K562 (cell line): ENCODE data around the gene FAM222A. TPM values are rescaled to one million over a fixed set of nuclear protein-coding genes. Genes with fewer than 3 reads are reported as not detected.
A peak's percentile ranks its signal among the peaks of the same experiment; 100 is the strongest.

Experiments
- ARID1B ChIP-seq: fragments of 450-650 bp; IDR thresholded peaks from 2 replicates; pipeline ENCODE4 v1.6.1; 2016; ENCODE audit warnings: antibody characterized with exemption, mild to moderate bottlenecking, inconsistent platforms
- ATF1 ChIP-seq, 2 experiments: fragments of 450-650 bp in 1 of 2; IDR thresholded peaks; 2 replicates each; pipeline ENCODE4 v1.6.1; 2016; ENCODE audit warnings: missing compliant biosample characterization in 1 of 2, missing genetic modification characterization in 1 of 2
- CSDE1 ChIP-seq, 2 experiments: fragments of 450-650 bp; IDR thresholded peaks; 2 replicates each; pipeline ENCODE4 v1.6.1; 2016; ENCODE audit warnings: mild to moderate bottlenecking in 1 of 2
- DDX20 ChIP-seq: fragments of 450-650 bp; IDR thresholded peaks from 2 replicates; pipeline ENCODE4 v1.6.1; 2016; ENCODE audit warnings: missing genetic modification characterization, low read depth, mild to moderate bottlenecking, missing compliant biosample characterization, moderate library complexity
- MTF1 ChIP-seq: fragments of 250-450 bp; sonication (Bioruptor Pico); IDR thresholded peaks from 2 replicates; pipeline ENCODE4 v1.9.0; 2021; ENCODE audit warnings: moderate library complexity, mild to moderate bottlenecking, inconsistent platforms, borderline replicate concordance
- NFATC3 ChIP-seq: fragments of 450-650 bp; IDR thresholded peaks from 2 replicates; pipeline ENCODE4 v1.6.1; 2017; ENCODE audit warnings: mild to moderate bottlenecking
- NFYB ChIP-seq: IDR thresholded peaks from 2 replicates; pipeline ENCODE4 v1.6.1; 2011; ENCODE audit warnings: mild to moderate bottlenecking, moderate library complexity; ENCODE audit not compliant: insufficient read length; ENCODE audit errors: extremely low read depth
- PTTG1 ChIP-seq: fragments of 450-650 bp; IDR thresholded peaks from 2 replicates; pipeline ENCODE4 v1.6.1; 2016; ENCODE audit warnings: low read depth, mild to moderate bottlenecking, missing genetic modification characterization, missing compliant biosample characterization
- RBM14 ChIP-seq: fragments of 200-400 bp; formaldehyde crosslinking; IDR thresholded peaks from 2 replicates; pipeline ENCODE4 v1.6.1; 2018; ENCODE audit warnings: low read depth, mild to moderate bottlenecking, low read length, moderate library complexity, borderline replicate concordance; ENCODE audit not compliant: insufficient read depth
- TOE1 ChIP-seq, 2 experiments: fragments of 450-650 bp in 1 of 2; sonication (generic) in 1 of 2; formaldehyde crosslinking in 1 of 2; IDR thresholded peaks; 2 replicates each; pipeline versions ENCODE4 v1.7.1 to v1.8.0; 2016 to 2022; ENCODE audit warnings: borderline replicate concordance in 2 of 2, mild to moderate bottlenecking in 2 of 2, antibody characterized with exemption in 1 of 2, inconsistent platforms in 1 of 2, low read depth in 1 of 2, missing genetic modification reagents in 1 of 2, moderate library complexity in 1 of 2
- polyA plus RNA-seq, 8 experiments: library from polyadenylated mRNA; depleted of rRNA in 4 of 8; stranded (reverse) in 5 of 8; unstranded in 3 of 8; fragments of >200 nt; fragmentation: Nextera tagmentation in 2 of 8; fragmentation: Illumina TruSeq in 1 of 8; extraction: Ambion mirVana in 2 of 8; extraction: Trizol in 1 of 8; gene quantifications; 2 replicates each; pipeline versions ENCODE4 v1.2.1 to v1.2.3, GENCODE V29; 2011 to 2014; ENCODE audit warnings: inconsistent platforms in 1 of 8, missing spikeins in 1 of 8
- total RNA-seq, 7 experiments: library from RNA; depleted of rRNA in 6 of 7; stranded (reverse); fragments of >200 nt in 6 of 7; fragmentation: Illumina TruSeq in 2 of 7; extraction: Trizol in 2 of 7; gene quantifications; 2 replicates each; pipeline versions ENCODE4 v1.2.1 to v1.2.3, GENCODE V29; 2011 to 2021; ENCODE audit warnings: low replicate concordance in 1 of 7
- TF ChIP-seq, protein P1 (sequence below): IDR thresholded peaks from 2 replicates; pipeline ENCODE4 v1.6.1; 2011; ENCODE audit not compliant: insufficient read length; ENCODE audit errors: extremely low read depth
- TF ChIP-seq, protein P2 (sequence below), 2 experiments: IDR thresholded peaks in 1 of 2; conservative IDR thresholded peaks in 1 of 2; 2 replicates each; pipeline ENCODE4 v1.6.1; 2016; ENCODE audit warnings: low read depth in 2 of 2, mild to moderate bottlenecking in 1 of 2, missing compliant biosample characterization in 1 of 2, missing genetic modification characterization in 1 of 2, moderate library complexity in 1 of 2
- TF ChIP-seq, protein P3 (sequence below): fragments of 250-450 bp; sonication (Bioruptor Pico); IDR thresholded peaks from 2 replicates; pipeline ENCODE4 v1.8.0; 2022; ENCODE audit warnings: inconsistent platforms, mild to moderate bottlenecking, moderate library complexity, borderline replicate concordance

FAM222A gene
- total and polyA plus RNA-seq, 9 of the 15 experiments (the other 6 are each of a cell fraction or from before 2014, with no cell fraction given), result 0.03 to 0.36 (median 0.12) TPM; not detected in 1

DNA sequence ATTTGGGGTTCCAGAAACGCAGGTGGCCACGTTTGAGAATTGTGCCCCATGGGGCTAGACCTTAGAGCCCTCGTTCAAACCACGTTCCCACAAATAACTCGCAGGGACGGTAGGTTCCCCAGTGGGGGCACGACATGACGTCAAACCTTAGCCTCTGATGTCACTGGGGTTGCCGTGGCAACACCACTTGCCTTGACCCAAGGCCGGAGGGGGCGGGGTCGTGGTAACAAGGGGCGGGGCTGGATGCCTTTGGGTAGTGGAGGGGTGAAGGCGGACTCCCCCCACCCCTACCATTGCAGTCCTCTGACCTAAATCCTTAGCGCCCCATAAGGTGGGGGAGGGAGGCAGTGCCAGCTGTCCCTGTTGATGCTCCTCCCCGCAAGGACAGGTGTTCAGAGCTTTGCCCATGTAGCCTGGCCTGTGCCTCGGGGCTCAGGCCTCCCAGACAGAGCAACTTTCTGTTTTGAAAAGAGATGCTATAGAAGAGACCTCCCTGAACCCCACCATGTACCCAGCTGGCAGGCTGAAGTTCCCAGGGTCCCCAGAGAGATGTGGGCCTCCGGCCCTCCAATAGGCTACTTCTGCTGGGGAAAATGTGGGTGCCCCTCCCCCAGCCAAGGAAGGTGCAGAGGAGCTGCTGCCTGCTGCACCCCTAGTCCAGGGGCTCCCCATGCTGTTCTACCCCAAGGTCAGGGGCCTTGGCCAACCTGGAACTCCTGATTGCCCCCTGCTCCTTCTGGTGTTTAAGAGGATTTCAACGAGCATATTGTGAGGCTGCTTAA is 1.9 kb downstream of the FAM222A start (continued):
- TF ChIP-seq, protein P1, sequence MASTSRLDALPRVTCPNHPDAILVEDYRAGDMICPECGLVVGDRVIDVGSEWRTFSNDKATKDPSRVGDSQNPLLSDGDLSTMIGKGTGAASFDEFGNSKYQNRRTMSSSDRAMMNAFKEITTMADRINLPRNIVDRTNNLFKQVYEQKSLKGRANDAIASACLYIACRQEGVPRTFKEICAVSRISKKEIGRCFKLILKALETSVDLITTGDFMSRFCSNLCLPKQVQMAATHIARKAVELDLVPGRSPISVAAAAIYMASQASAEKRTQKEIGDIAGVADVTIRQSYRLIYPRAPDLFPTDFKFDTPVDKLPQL, result no peak
- no peak for TF ChIP-seq DDX20 (tag)
- peak in 1 of 2 experiments; percentile 50; a peak in 1 of 4 replicates for TF ChIP-seq CSDE1 (IDR thresholded peaks at IDR 0.05)
- no peak for TF ChIP-seq TOE1 (IDR thresholded peaks at IDR 0.05; ENCODE audit: borderline replicate concordance)
- TF ChIP-seq TOE1 (CRISPR knock-in tag; IDR thresholded peaks at IDR 0.05; ENCODE audit: borderline replicate concordance, low read depth), result no peak
- TF ChIP-seq PTTG1 (tag), result no peak
- no peak for TF ChIP-seq ATF1 (CRISPR knock-in tag; IDR thresholded peaks at IDR 0.05)
- peak; percentile 87 for TF ChIP-seq ATF1 (tag; IDR thresholded peaks at IDR 0.05)
- TF ChIP-seq, protein P2, sequence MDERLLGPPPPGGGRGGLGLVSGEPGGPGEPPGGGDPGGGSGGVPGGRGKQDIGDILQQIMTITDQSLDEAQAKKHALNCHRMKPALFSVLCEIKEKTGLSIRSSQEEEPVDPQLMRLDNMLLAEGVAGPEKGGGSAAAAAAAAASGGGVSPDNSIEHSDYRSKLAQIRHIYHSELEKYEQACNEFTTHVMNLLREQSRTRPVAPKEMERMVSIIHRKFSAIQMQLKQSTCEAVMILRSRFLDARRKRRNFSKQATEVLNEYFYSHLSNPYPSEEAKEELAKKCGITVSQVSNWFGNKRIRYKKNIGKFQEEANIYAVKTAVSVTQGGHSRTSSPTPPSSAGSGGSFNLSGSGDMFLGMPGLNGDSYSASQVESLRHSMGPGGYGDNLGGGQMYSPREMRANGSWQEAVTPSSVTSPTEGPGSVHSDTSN (CRISPR knock-in tag; IDR thresholded peaks at IDR 0.05; ENCODE audit: low read depth), result no peak
- TF ChIP-seq, protein P2 (tag; conservative IDR thresholded peaks at IDR 0.05; ENCODE audit: low read depth), result no peak
- no peak for TF ChIP-seq NFYB
- no peak for TF ChIP-seq MTF1 (CRISPR knock-in tag)
- TF ChIP-seq, protein P3, sequence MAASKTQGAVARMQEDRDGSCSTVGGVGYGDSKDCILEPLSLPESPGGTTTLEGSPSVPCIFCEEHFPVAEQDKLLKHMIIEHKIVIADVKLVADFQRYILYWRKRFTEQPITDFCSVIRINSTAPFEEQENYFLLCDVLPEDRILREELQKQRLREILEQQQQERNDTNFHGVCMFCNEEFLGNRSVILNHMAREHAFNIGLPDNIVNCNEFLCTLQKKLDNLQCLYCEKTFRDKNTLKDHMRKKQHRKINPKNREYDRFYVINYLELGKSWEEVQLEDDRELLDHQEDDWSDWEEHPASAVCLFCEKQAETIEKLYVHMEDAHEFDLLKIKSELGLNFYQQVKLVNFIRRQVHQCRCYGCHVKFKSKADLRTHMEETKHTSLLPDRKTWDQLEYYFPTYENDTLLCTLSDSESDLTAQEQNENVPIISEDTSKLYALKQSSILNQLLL (CRISPR knock-in tag), result no peak
- TF ChIP-seq ARID1B, result no peak
- no peak for TF ChIP-seq NFATC3
- no peak for TF ChIP-seq RBM14
